ENCODE data around the gene MICA.

DNA sequence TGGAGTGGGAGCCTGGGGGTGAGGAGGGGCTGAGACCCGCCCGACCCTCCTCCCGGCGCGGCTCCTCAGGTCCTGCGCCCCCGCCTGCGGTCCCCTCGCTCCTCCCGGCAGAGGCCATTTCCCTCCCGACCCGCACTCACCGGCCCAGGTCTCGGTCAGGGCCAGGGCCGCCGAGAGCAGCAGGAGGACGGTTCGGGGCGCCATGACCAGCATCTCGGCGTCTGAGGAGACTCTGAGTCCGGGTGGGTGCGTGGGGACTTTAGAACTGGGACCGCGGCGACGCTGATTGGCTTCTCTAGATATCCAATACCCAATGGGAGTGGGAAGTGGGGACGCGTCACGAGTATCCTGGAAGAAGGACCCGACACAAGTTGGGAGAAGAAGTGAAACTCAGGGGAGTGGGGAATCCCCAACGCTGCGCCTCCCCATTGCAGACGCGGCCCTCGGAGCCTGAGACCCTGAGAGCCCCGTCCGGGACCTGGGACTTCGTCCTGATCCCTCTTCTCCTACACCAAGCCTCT lies 46.4 kb upstream of the MICA start, which contains the start of gene HLA-B:
- peak; percentile 82 for TF ChIP-seq POLR2A (IDR thresholded peaks at IDR 0.05; ENCODE audit: low read depth)
- TF ChIP-seq, protein P1, sequence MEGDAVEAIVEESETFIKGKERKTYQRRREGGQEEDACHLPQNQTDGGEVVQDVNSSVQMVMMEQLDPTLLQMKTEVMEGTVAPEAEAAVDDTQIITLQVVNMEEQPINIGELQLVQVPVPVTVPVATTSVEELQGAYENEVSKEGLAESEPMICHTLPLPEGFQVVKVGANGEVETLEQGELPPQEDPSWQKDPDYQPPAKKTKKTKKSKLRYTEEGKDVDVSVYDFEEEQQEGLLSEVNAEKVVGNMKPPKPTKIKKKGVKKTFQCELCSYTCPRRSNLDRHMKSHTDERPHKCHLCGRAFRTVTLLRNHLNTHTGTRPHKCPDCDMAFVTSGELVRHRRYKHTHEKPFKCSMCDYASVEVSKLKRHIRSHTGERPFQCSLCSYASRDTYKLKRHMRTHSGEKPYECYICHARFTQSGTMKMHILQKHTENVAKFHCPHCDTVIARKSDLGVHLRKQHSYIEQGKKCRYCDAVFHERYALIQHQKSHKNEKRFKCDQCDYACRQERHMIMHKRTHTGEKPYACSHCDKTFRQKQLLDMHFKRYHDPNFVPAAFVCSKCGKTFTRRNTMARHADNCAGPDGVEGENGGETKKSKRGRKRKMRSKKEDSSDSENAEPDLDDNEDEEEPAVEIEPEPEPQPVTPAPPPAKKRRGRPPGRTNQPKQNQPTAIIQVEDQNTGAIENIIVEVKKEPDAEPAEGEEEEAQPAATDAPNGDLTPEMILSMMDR (IDR thresholded peaks at IDR 0.05) = no peak
